HCT116 (cell line): ENCODE results near the gene PSMB9. TPM values are rescaled to one million over a fixed set of nuclear protein-coding genes. Genes with fewer than 3 reads are reported as not detected.

Source experiments
- ATAC-seq: fragments of 200-7000 bp; cut with Tn5 transposase; 2 replicates; pipeline ENCODE4 v1.9.1; 2020; ENCODE audit warnings: mild to moderate bottlenecking, moderate library complexity
- BruUV-seq: library from RNA; stranded (reverse); fragments of 400-500 nt; replicated peaks from 2 replicates; lab custom pipeline; 2021; lab: Mats Ljungman, UMichigan
- CTCF ChIA-PET: fragments of 300-600 bp; sonication (Branson Sonifier 250); formaldehyde crosslinking; loops from one replicate; lab custom pipeline; 2021; ENCODE audit warnings: antibody characterized with exemption; lab: Charles Lee
- POLR2A ChIA-PET: fragments of 300-600, 350-600 bp; sonication (Branson Sonifier 250); formaldehyde crosslinking; loops from one replicate; lab custom pipeline; 2021; ENCODE audit warnings: antibody characterized with exemption; lab: Charles Lee
- RAD21 ChIA-PET, 2 experiments: fragments of 300-600 bp; sonication (Branson Sonifier 250); formaldehyde crosslinking; loops; one replicate each; lab custom pipeline; 2023; ENCODE audit warnings: low total read pairs in 2 of 2; ENCODE audit not compliant: uncharacterized antibody in 2 of 2, unreplicated experiment in 2 of 2, low non-redundant PET in 1 of 2; lab: Charles Lee
- DNase-seq: peaks from one replicate; pipeline ENCODE4 v3.0.0-alpha.2; 2010; ENCODE audit warnings: low read depth, low spot score
- H2AFZ ChIP-seq: fragments of 200-600 bp; shearing (Covaris generic), sonication (generic); 2 replicates; pipeline ENCODE4 v1.6.1; 2017; ENCODE audit warnings: low read depth, mixed run types, mixed read lengths, antibody characterized with exemption, low read length; ENCODE audit not compliant: poor library complexity, severe bottlenecking
- H3K27ac ChIP-seq: 2 replicates; pipeline ENCODE4 v1.5.1; 2012; ENCODE audit warnings: low read depth, low read length
- H3K27me3 ChIP-seq: fragments of 200-600 bp; sonication (generic); 2 replicates; pipeline ENCODE4 v1.6.1; 2016; ENCODE audit warnings: mixed run types, low read length, mixed read lengths; ENCODE audit not compliant: insufficient read depth
- H3K36me3 ChIP-seq, 2 experiments: fragments of 200-500 bp in 1 of 2; fragments of 200-600 bp in 1 of 2; sonication (Bioruptor generic) in 1 of 2; sonication (generic) in 1 of 2; 2 replicates each; pipeline versions ENCODE4 v1.5.1 to v1.6.1; 2014 to 2016; ENCODE audit warnings: low read length in 2 of 2, inconsistent platforms in 1 of 2, mixed read lengths in 1 of 2, mixed run types in 1 of 2; ENCODE audit not compliant: insufficient read depth in 2 of 2, control insufficient read depth in 1 of 2
- H3K4me1 ChIP-seq, 2 experiments: fragments of 200-600 bp in 1 of 2; sonication (generic) in 1 of 2; 2 replicates each; pipeline versions ENCODE4 v1.5.1 to v1.6.1; 2012 to 2017; ENCODE audit warnings: low read length in 2 of 2, inconsistent platforms in 1 of 2, mild to moderate bottlenecking in 1 of 2, mixed read lengths in 1 of 2, mixed run types in 1 of 2, moderate library complexity in 1 of 2; ENCODE audit not compliant: insufficient read depth in 2 of 2, control insufficient read depth in 1 of 2
- H3K4me2 ChIP-seq: fragments of 200-600 bp; sonication (generic); 2 replicates; pipeline ENCODE4 v1.6.1; 2017; ENCODE audit warnings: mixed run types, low read length, mixed read lengths
- H3K4me3 ChIP-seq, 2 experiments: fragments of 200-600 bp in 1 of 2; sonication (generic) in 1 of 2; replicated peaks in 1 of 2; 2 replicates each; pipeline ENCODE4 v1.5.1; 2011 to 2016; ENCODE audit warnings: low read length in 2 of 2, control low read depth in 1 of 2, low read depth in 1 of 2, mild to moderate bottlenecking in 1 of 2, mixed read lengths in 1 of 2, mixed run types in 1 of 2
- H3K79me2 ChIP-seq: fragments of 200-600 bp; sonication (generic); 2 replicates; pipeline ENCODE4 v1.6.1; 2017; ENCODE audit warnings: mild to moderate bottlenecking, mixed run types, low read length, moderate library complexity, mixed read lengths; ENCODE audit not compliant: insufficient read depth
- H3K9ac ChIP-seq: fragments of 200-600 bp; sonication (generic); 2 replicates; pipeline ENCODE4 v1.6.1; 2016; ENCODE audit warnings: low read length, mixed read lengths
- H3K9me2 ChIP-seq: fragments of 200-600 bp; sonication (generic), shearing (Covaris generic); 2 replicates; pipeline ENCODE4 v1.6.1; 2017; ENCODE audit warnings: mixed run types, mild to moderate bottlenecking, moderate library complexity; ENCODE audit not compliant: insufficient read depth
- H3K9me3 ChIP-seq, 2 experiments: fragments of 200-500 bp in 1 of 2; fragments of 200-600 bp in 1 of 2; sonication (Bioruptor generic) in 1 of 2; sonication (generic) in 1 of 2; 2 replicates each; pipeline ENCODE4 v1.6.1; 2014 to 2017; ENCODE audit warnings: low read length in 2 of 2, mixed read lengths in 2 of 2, inconsistent platforms in 1 of 2, low read depth in 1 of 2, mild to moderate bottlenecking in 1 of 2, mixed run types in 1 of 2, moderate library complexity in 1 of 2; ENCODE audit not compliant: control insufficient read depth in 1 of 2, insufficient read depth in 1 of 2
- H4K20me1 ChIP-seq: fragments of 200-600 bp; sonication (generic), shearing (Covaris generic); 2 replicates; pipeline ENCODE4 v1.6.1; 2017; ENCODE audit warnings: mixed run types, mild to moderate bottlenecking, moderate library complexity; ENCODE audit not compliant: insufficient read depth
- ATF3 ChIP-seq: IDR thresholded peaks from 2 replicates; pipeline ENCODE4 v1.6.1; 2012
- CBX3 ChIP-seq: IDR thresholded peaks from 2 replicates; pipeline ENCODE4 v1.6.1; 2012; ENCODE audit warnings: low read depth
- CTCF ChIP-seq, 3 experiments: fragments of 200-600 bp in 1 of 3; sonication (generic) in 1 of 3; IDR thresholded peaks in 2 of 3; conservative IDR thresholded peaks in 1 of 3; 2 replicates each; pipeline ENCODE4 v1.5.1; 2012 to 2017; ENCODE audit warnings: low read depth in 2 of 3, low read length in 2 of 3, antibody characterized with exemption in 1 of 3, borderline replicate concordance in 1 of 3, control low read depth in 1 of 3, mild to moderate bottlenecking in 1 of 3, mixed read lengths in 1 of 3, mixed run types in 1 of 3, moderate library complexity in 1 of 3; ENCODE audit not compliant: insufficient read depth in 1 of 3
- JUND ChIP-seq: IDR thresholded peaks from 2 replicates; pipeline ENCODE4 v1.6.1; 2012
- MAX ChIP-seq: IDR thresholded peaks from 2 replicates; pipeline ENCODE4 v1.6.1; 2012
- POLR2AphosphoS5 ChIP-seq: IDR thresholded peaks from 2 replicates; pipeline ENCODE4 v1.6.1; 2011; ENCODE audit warnings: mild to moderate bottlenecking, low read depth, low read length, moderate library complexity
- REST ChIP-seq: IDR thresholded peaks from 2 replicates; pipeline ENCODE4 v1.6.1; 2012; ENCODE audit warnings: low read depth
- SIN3A ChIP-seq: IDR thresholded peaks from 2 replicates; pipeline ENCODE4 v1.6.1; 2012; ENCODE audit warnings: low read depth
- YY1 ChIP-seq: IDR thresholded peaks from 2 replicates; pipeline ENCODE4 v1.6.1; 2011; ENCODE audit warnings: low read length, low read depth, moderate library complexity, mild to moderate bottlenecking; ENCODE audit not compliant: insufficient replicate concordance; ENCODE audit errors: extremely low read depth
- ZBTB33 ChIP-seq: IDR thresholded peaks from 2 replicates; pipeline ENCODE4 v1.6.1; 2011; ENCODE audit warnings: mild to moderate bottlenecking, low read length, moderate library complexity; ENCODE audit not compliant: insufficient replicate concordance; ENCODE audit errors: extremely low read depth
- ZFX ChIP-seq: fragments of 450-650 bp; IDR thresholded peaks from 2 replicates; pipeline ENCODE4 v1.6.1; 2017
- ZNF274 ChIP-seq: fragments of 200-500 bp; sonication (Bioruptor generic); IDR thresholded peaks from 2 replicates; pipeline ENCODE4 v1.6.1; 2014; ENCODE audit warnings: mild to moderate bottlenecking, low read depth, low read length, inconsistent platforms
- intact Hi-C: fragments of 100-400 bp; cut with micrococcal nuclease; formaldehyde crosslinking; loops from 2 replicates; pipeline ENCODE4 v1.10.0; 2022
- total RNA-seq: library from RNA; stranded (reverse); gene quantifications from one replicate; pipeline ENCODE4 v1.2.1, GENCODE V29; 2021; ENCODE audit not compliant: unreplicated experiment

Gene PSMB9
- total RNA-seq, 1 experiment from 2014 or later = 8.1 TPM

GRCh38 chr6:32832535-32832934 lies 21.5 kb upstream of the PSMB9 start:
- ATAC-seq = no peak
- no peak overlapping the region for H2AFZ ChIP-seq
- CTCF ChIA-PET = no interaction called here

More at GRCh38 chr6:32832535-32832934, 21.5 kb upstream of the PSMB9 start:
- RAD21 ChIA-PET = no interaction called here
- no TSS peak for BruUV-seq
- no peaks in the 10 kb centered on the region for H4K20me1 ChIP-seq
- no peaks in the 10 kb centered on the region for H3K9me2 ChIP-seq
- intact Hi-C loops = no loop called here
- H3K27ac ChIP-seq = no peak overlapping the region
- H3K79me2 ChIP-seq = peaks cover 5% of the 10 kb centered on the region; the same call in 1 of the 2 replicates
- TF ChIP-seq POLR2AphosphoS5 (no peak), CBX3 (no peak), MAX (no peak), ZFX (no peak), SIN3A (no peak), JUND (no peak), ATF3 (no peak), ZBTB33 (no peak), YY1 (no peak), ZNF274 (no peak), CTCF (IDR thresholded peaks at IDR 0.05 in 2 of 3, conservative IDR thresholded peaks at IDR 0.05 in 1 of 3; ENCODE audit: borderline replicate concordance in 1 of 3, insufficient read depth in 1 of 3, low read depth in 2 of 3, low read length in 2 of 3) (no peak), REST (no peak)
- H3K27me3 ChIP-seq = no peaks in the 10 kb centered on the region
- peaks cover 0 to 8% of the 10 kb centered on the region in 2 experiments; a peak in 2 of 4 replicates for H3K4me1 ChIP-seq
- POLR2A ChIA-PET = no interaction called here
- no peaks in the 10 kb centered on the region for H3K9me3 ChIP-seq
- no peak for DNase-seq
- H3K4me2 ChIP-seq = no peak overlapping the region
- H3K4me3 ChIP-seq = no peak overlapping the region
- peaks cover 12 to 50% of the 10 kb centered on the region in 2 experiments; a peak in 2 of 4 replicates for H3K36me3 ChIP-seq
- no peak overlapping the region for H3K9ac ChIP-seq
